ENCODE results near the gene PRR23E. TPM values are rescaled to one million over a fixed set of nuclear protein-coding genes. Genes with fewer than 3 reads are reported as not detected.

PRR23E gene
- total RNA-seq, 2 experiments from 2014 or later, result not detected

DNA sequence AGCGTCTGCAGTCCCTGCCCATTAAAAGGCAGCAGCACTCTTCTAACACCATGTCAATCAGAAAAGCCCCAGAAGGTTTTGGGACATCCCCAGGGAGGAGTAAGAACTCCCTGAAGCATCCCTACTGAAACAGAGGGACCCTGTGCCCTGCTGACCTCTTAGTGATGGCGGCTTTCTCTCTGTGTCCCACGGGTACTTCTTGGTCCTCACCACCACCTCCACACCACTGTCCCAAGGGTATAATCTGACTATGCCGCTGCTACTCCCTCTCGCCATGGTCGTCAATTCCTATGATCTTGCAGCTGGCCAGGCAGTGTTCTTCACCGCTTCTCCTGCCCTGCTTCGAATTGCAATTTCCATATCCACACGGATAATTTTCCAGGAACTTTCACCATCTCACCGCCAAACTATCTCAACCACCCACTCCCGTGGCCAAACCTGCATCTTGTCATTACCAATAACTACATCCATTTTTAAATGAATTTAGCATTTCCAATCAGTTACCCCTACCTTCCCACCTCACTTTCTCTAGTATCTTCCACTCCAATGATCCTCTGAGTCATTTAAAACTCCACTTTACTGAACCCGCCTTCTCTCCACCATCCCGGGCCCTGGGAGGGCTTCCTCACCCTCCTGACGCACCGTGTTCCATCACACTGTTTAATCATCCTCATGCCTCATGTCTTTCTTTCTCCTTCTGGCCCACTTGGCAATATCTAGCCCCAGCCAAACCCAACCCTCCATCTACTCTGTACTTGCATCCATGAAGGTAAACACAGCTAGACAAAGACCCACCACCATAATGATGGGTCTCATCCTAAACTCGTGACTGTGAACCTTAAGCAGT, 23.7 kb downstream of the PRR23E start:
- H3K9me3 ChIP-seq (ENCODE audit: low read length), result no peaks in the 10 kb centered on the region
- H3K4me2 ChIP-seq (ENCODE audit: low read length), result no peak overlapping the region
- no TSS peak for BruUV-seq (replicated peaks)
- ChIA-PET POLR2A (no interaction called here), CTCF (ENCODE audit: unreplicated experiment) (no interaction called here)
- no peaks in the 10 kb centered on the region for H4K20me1 ChIP-seq (ENCODE audit: insufficient read depth, low read length)
- no peaks in the 10 kb centered on the region for H3K36me3 ChIP-seq (ENCODE audit: insufficient read depth, low read length)
- H3K9me2 ChIP-seq (ENCODE audit: insufficient read depth, low read length), result no peaks in the 10 kb centered on the region
- no peak overlapping the region for H3K4me3 ChIP-seq (ENCODE audit: low read depth, low read length, poor library complexity, severe bottlenecking)
- intact Hi-C loops (cut with micrococcal nuclease; ENCODE audit: unreplicated experiment), result no loop called here
- H3K27ac ChIP-seq (ENCODE audit: low read depth, low read length, poor library complexity, severe bottlenecking), result no peak overlapping the region
- DNase-seq (ENCODE audit: low spot score), result no peak
- no peak overlapping the region for H2AFZ ChIP-seq (ENCODE audit: low read length)
- TF ChIP-seq, protein P1, sequence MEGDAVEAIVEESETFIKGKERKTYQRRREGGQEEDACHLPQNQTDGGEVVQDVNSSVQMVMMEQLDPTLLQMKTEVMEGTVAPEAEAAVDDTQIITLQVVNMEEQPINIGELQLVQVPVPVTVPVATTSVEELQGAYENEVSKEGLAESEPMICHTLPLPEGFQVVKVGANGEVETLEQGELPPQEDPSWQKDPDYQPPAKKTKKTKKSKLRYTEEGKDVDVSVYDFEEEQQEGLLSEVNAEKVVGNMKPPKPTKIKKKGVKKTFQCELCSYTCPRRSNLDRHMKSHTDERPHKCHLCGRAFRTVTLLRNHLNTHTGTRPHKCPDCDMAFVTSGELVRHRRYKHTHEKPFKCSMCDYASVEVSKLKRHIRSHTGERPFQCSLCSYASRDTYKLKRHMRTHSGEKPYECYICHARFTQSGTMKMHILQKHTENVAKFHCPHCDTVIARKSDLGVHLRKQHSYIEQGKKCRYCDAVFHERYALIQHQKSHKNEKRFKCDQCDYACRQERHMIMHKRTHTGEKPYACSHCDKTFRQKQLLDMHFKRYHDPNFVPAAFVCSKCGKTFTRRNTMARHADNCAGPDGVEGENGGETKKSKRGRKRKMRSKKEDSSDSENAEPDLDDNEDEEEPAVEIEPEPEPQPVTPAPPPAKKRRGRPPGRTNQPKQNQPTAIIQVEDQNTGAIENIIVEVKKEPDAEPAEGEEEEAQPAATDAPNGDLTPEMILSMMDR (conservative IDR thresholded peaks at IDR 0.05; ENCODE audit: low read length), result no peak
- no peak for TF ChIP-seq EZH2phosphoT487 (IDR thresholded peaks at IDR 0.05; ENCODE audit: borderline replicate concordance, low read depth, low read length)
- no peaks in the 10 kb centered on the region for H3K4me1 ChIP-seq (ENCODE audit: insufficient read depth, low read length, poor library complexity, severe bottlenecking)
- H3K79me2 ChIP-seq (ENCODE audit: insufficient read depth, low read depth, low read length), result no peaks in the 10 kb centered on the region

DNA sequence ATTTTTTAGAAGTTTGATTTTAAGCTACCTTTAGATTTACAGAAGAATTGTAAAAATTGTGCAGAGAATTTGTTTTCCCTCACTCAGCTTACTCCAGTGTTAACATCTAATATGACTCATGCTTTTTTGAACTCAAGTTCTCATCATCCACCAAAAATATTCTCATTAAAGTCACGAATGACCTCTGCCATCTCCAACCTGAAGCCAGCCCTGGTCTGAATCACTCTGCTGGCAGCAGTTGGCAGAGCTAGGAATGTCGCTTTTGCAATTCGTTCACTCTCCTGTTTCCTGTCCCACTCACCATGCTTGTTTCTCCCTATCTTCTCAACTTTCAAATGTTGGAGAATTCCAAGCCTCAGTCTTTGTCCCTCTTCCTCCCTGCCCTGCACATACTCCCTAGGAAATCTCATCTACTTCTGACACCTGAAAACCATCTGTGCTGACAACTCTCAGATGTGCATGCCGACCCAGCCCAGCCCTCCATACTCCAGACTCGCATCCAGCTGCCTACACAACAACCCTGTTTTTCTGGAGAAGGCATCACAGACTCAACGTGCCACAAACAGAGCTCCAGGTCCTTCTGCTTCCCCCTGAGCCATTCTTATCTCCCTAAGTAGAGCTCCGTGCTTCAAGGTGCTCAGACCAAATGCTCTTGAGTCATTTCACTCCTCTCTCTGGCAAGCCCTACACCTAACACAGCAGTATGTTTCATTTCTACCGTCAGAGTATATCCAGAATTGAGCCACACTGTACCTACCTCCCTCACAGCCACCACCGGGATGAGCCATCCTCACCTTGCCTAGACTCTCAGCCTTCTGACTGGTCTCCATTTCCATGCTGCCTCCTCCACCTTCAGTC, 24.9 kb downstream of the PRR23E start:
- H3K4me2 ChIP-seq (ENCODE audit: low read length), result no peak overlapping the region
- H3K9me3 ChIP-seq (ENCODE audit: low read length), result no peaks in the 10 kb centered on the region
- H3K9me2 ChIP-seq (ENCODE audit: insufficient read depth, low read length), result no peaks in the 10 kb centered on the region
- H3K27ac ChIP-seq (ENCODE audit: low read depth, low read length, poor library complexity, severe bottlenecking), result no peak overlapping the region
- BruUV-seq (replicated peaks), result no TSS peak
- TF ChIP-seq EZH2phosphoT487 (IDR thresholded peaks at IDR 0.05; ENCODE audit: borderline replicate concordance, low read depth, low read length), result no peak
- TF ChIP-seq, protein P1 (conservative IDR thresholded peaks at IDR 0.05; ENCODE audit: low read length), result no peak
- no peaks in the 10 kb centered on the region for H3K4me1 ChIP-seq (ENCODE audit: insufficient read depth, low read length, poor library complexity, severe bottlenecking)
- intact Hi-C loops (cut with micrococcal nuclease; ENCODE audit: unreplicated experiment), result no loop called here
- H2AFZ ChIP-seq (ENCODE audit: low read length), result no peak overlapping the region
- no peaks in the 10 kb centered on the region for H3K79me2 ChIP-seq (ENCODE audit: insufficient read depth, low read depth, low read length)
- DNase-seq (ENCODE audit: low spot score), result no peak
- CTCF ChIA-PET (ENCODE audit: unreplicated experiment), result no interaction called here
- no peak overlapping the region for H3K4me3 ChIP-seq (ENCODE audit: low read depth, low read length, poor library complexity, severe bottlenecking)
- POLR2A ChIA-PET, result interaction anchor here (0.6 kb wide), 2 partner anchors 66 to 1290 kb away, joined by 3 read pairs; no protein-coding TSS in a partner anchor
- H4K20me1 ChIP-seq (ENCODE audit: insufficient read depth, low read length), result no peaks in the 10 kb centered on the region
- H3K36me3 ChIP-seq (ENCODE audit: insufficient read depth, low read length), result no peaks in the 10 kb centered on the region
